Adipose tissue (tissue), 3 donors: ENCODE data around the gene STT3B. TPM values are rescaled to one million over a fixed set of nuclear protein-coding genes. Genes with fewer than 3 reads are reported as not detected.

ENCODE experiments used
- H3K27ac ChIP-seq: one replicate; pipeline ENCODE4 v1.5.1; 2013; ENCODE audit warnings: low read depth, low read length
- WGBS, 3 donors: extraction: QIAGEN DNeasy Blood & Tissue Kit; methylation state at CpG; one replicate each; pipeline ENCODE4 v1.1.7; 2013; 5-methylcytosine and 5-hydroxymethylcytosine counted together
- polyA plus RNA-seq, 3 donors: library from polyadenylated mRNA; stranded (reverse); fragments of 200-250 nt; gene quantifications; one replicate each; pipeline ENCODE4 v1.2.3, GENCODE V29; 2013
- donor health status: healthy with polysubstance abuse.
- donor health status: Bipolar disorder and iron deficiency.
- donor health status: healthy.

The STT3B gene
- polyA plus RNA-seq, 3 donors = 26.1 to 33.9 (median 29.0) TPM

DNA sequence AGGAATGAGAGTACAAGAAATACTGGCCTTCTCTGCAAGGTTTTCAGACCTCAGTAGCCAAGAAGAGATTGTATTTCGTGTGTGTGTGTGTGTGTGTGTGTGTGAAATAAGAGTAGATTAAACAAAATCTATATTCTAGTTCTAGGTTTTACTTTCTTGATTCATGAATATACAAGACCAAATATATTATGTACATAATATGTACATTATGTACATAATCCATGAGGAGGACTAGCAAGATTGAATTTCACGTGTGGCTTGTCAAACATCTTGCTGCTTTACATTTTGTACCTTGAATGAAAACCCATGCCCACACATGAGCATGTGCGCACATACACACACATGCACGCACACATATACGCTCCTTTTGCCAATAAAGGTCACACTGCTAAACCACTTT is 18.2 kb upstream of the STT3B start:
- H3K27ac ChIP-seq = no peak overlapping the region
- 84 to 93% (median 90%) methylated on average over 5 of the region's 5 CpGs for whole genome bisulfite sequencing, 3 donors

GRCh38 chr3:31515486-31516284 is 17.0 kb upstream of the STT3B start:
- no peak overlapping the region for H3K27ac ChIP-seq
- WGBS, 3 donors = 98 to 100% (median 98%) methylated on average over 2 of the region's 2 CpGs

DNA sequence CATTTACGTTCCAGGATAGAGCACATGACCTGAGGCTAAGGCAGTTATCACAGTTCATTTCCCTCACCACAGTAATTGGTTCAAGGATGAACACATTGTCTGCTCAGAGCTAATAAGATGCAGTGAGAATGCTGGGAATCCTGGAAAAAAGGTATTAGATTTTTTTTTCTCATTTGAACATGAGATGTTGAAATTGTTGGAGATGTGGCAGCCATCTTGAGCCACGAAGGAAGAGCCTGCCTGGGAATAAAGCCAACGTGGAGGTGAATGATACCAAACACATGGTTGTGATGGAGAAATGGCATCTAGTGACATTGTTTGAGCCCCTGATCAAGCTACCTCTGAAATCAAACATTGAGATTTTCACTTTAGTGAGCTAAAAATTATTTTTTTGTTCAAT is 16.0 kb upstream of the STT3B start:
- WGBS, 3 donors = 75 to 85% (median 83%) methylated on average over 3 of the region's 3 CpGs
- H3K27ac ChIP-seq = no peak overlapping the region

DNA sequence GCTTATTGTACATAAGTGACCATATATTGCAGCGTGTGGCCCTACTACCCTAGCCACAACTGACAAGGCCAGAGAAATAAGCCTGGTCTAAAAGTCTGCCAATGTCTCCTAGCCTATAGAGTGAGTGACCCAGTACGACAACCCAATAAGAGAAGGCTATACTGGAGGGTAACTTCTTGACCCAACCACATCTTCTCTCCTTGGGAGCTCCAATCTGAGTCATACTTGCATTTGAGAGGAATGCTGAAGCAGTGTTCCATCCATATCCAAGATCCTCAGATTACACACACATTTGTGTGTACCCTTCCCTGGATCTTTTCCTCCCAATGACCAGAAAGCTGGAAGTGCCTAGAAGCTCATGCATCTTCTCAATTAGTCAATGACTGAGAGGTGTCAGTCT is 11.3 kb upstream of the STT3B start:
- WGBS, 3 donors = 93 to 97% (median 93%) methylated on average over 2 of the region's 2 CpGs

GRCh38 chr3:31522152-31522551 is 10.6 kb upstream of the STT3B start:
- no peak overlapping the region for H3K27ac ChIP-seq
- WGBS, 3 donors = 24 to 68% (median 29%) methylated on average over 1 of the region's 1 CpG

More for the DNA sequence above, 11.3 kb upstream of the STT3B start:
- H3K27ac ChIP-seq = no peak overlapping the region

DNA sequence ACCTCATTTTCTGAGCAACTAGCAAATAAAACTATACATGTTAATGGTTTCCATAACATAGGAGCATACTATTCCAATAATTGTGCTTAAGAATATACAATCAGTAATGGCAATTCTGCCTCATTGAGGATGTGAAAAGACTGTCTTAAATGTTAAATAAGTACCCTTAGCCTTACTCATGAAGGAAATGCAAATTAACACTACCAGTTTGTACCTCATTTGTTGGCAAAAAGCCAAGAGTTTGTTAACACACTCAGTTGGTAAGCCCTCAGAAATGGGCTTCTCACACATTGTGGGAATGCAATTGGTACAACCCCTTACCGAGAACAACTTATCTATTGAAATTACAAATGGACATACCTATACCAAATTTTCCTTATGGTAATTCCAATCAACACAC is 9.2 kb upstream of the STT3B start:
- no peak overlapping the region for H3K27ac ChIP-seq
- 90 to 98% (median 94%) methylated on average over 1 of the region's 1 CpG for WGBS, 3 donors

- no peak overlapping the region for H3K27ac ChIP-seq
These were observed 7.2 kb upstream of the STT3B start for GRCh38 chr3:31525532-31525931.

GRCh38 chr3:31529421-31529820 is 3.3 kb upstream of the STT3B start:
- 0 to 30% (median 0%) methylated on average over 1 of the region's 1 CpG for WGBS, 3 donors
- no peak overlapping the region for H3K27ac ChIP-seq

DNA sequence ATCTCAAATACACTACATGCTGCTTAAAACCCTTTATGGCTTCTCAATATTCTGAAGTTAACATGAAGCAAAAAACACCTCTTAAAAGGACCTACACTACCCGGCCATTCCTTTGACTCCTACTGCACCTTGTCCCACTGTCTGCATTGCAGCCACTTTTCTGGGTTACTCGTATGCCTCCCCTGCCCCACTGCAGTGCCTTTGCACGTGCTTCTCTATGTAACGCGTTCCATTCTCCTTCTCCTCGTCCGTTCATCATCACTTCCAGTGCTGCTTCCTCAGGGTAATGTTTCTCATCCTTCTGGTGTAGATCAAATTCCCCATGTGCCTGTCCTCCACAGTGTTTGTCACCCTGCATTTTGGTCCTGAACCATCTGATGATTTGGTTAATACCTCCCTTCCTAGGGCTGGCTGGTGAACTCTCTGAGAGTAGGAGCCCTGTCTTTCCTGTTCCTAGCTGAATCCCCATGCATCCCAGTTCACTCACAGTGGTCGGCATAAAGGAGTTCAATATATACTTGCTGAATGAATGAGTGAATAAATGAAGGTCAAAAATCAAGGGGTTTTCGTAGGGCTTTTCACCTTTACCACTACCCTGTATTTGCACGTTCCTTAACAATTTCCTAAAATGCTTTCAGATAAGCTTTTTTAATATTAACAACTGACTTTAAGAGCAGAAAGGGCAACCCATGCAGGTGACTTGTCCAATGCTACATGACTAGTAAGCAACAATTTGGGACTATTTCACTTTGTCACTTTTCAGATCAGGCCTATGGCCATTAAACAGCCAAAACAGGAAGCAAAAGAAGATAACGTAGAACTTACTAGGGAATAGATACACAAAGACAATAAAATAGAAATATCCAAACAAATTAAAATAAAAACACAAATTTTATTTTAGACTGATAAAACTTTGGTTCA is 2.4 kb upstream of the STT3B start:
- 86 to 93% (median 87%) methylated on average over 11 of the region's 11 CpGs for WGBS, 3 donors
- no peak overlapping the region for H3K27ac ChIP-seq

DNA sequence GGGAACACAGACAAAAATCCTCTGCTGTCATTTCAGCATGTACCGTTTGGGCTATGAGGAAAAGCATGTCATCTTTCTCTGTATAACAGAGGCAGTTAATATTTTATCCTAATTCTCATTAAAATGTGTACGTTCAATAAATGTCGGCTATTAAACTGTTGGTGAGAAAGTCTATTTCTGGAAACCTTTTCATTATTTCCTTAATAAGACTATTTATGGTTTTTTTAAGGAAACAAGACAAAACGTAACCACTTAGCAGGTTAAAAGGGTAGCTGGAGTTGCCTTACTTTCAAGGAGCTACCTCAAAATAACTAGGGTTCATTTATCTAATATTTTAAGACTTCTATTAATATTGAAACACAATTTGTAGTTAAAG is 1.8 kb upstream of the STT3B start:
- 21 to 44% (median 28%) methylated on average over 4 of the region's 4 CpGs for WGBS, 3 donors
- H3K27ac ChIP-seq = no peak overlapping the region

GRCh38 chr3:31531452-31531991 is 1.2 kb upstream of the STT3B start:
- H3K27ac ChIP-seq = peak overlapping the region; percentile 31
- 0 to 1% (median 1%) methylated on average over 31 of the region's 31 CpGs for WGBS, 3 donors

DNA sequence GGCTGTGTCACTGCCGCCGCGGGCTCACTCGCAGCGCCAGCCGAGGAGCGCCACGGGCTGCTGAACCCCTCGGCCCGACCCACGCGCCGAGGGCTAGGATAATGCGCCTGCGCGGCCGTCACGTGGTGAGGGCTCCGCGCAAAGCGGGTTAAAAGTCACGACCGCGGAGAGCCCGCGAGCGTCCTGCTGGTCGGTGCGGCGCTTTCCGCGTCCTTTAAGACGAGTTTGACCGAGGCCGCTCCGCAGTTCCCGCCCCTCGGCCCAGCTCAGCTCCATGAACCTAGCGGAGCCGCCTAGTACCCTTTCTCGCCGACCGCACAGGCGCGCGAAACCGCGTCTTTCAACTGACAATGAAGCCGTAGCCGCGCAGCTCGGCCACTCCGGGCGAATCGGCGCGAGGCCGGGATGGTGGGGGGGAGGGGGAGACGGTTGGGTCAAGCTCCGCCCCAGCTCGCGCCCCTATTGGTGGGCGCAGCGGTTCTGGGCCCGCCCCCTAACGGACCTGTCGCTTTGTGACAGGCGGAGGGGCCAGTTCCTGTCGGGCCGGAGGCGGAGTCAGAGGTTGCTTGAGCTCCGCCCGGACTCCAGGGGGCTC is 636 bp upstream of the STT3B start:
- peak overlapping the region; percentile 31 for H3K27ac ChIP-seq
- 0% methylated on average over 63 to 73 of the region's 73 CpGs for WGBS, 3 donors

DNA sequence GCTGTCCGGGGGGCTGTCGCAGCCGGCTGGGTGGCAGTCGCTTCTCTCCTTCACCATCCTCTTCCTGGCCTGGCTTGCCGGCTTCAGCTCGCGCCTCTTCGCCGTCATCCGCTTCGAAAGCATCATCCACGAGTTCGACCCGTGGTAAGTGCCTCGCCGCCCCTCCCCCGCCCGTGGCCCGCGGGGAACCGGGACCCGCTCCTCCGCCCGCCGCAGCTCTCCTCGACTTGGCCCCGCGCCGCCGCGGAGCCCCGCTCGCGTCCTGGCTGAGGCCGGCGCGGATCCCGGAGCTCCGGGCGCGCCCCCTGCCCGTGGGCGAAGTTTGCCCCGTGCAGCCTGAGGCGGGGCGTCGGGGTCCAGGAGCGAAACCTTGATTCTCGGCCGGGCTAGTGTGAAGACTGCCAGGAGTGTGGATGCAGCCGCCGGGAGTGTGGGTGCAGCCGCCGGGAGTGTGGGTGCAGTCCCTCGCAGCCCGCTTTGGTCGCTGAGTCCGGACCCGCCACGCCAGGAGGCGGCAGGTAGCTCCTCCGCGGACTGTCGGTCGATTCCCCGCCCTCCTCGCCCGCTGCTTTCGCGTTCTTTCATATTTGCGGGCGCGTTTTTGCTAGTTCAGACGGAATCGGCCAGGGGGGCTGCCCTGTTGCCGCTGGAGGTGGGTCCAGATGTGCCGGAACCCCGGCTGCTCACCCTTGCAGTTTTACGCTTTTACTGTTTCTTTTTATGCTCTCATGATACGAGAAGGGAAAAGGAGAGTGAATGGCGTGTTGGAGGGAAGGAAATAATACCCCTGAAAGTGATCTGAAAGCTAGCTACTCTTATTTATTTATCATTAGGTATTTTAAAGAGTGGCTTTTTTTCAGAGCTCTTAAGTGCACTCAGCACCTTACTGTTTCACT is 692 bp downstream of the STT3B start:
- H3K27ac ChIP-seq = peak overlapping the region; percentile 94
- WGBS, 3 donors = 0 to 1% (median 0%) methylated on average over 76 to 81 of the region's 81 CpGs

GRCh38 chr3:31534065-31534425 is 1.3 kb downstream of the STT3B start:
- WGBS, 3 donors = 5 to 6% (median 5%) methylated on average over 5 of the region's 5 CpGs
- no peak overlapping the region for H3K27ac ChIP-seq

- WGBS, 3 donors = 6 to 11% (median 11%) methylated on average over 2 of the region's 2 CpGs
- H3K27ac ChIP-seq = no peak overlapping the region
These were observed 3.8 kb downstream of the STT3B start for GRCh38 chr3:31536497-31536896.

- H3K27ac ChIP-seq = no peak overlapping the region
- 75 to 90% (median 88%) methylated on average over 2 of the region's 2 CpGs for WGBS, 3 donors
These were observed 6.1 kb downstream of the STT3B start for GRCh38 chr3:31538801-31539200.

DNA sequence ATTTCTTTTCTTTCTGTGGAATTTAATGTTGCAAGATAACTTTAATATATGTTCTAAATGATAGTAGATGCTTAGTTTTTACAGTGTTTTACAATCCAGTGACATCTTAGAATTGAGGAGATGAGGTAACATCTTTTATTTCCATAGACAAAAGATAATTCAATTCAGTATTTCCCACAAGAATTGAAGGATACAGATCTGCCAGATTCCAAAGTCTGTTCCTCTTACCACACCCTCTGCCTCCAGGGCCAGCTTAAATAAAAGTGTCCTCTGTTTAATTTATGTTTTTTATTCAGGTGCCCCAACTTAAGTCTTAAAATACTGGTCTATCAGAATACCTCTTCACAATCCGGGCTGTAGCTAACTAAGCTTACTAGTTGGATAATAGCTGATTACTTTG is 6.5 kb downstream of the STT3B start:
- WGBS, 3 donors = 63 to 86% (median 84%) methylated on average over 1 of the region's 1 CpG
- H3K27ac ChIP-seq = no peak overlapping the region

- 47 to 65% (median 48%) methylated on average over 2 of the region's 2 CpGs for WGBS, 3 donors
- no peak overlapping the region for H3K27ac ChIP-seq
These were observed 8.4 kb downstream of the STT3B start for GRCh38 chr3:31541089-31541488.
